Naive B cell (primary cell): ENCODE results near the gene GAB2. TPM values are rescaled to one million over a fixed set of nuclear protein-coding genes. Genes with fewer than 3 reads are reported as not detected.

Experiments used
- ATAC-seq, 2 donors: fragments of 150-1000 bp; cut with Tn5 transposase; 2 replicates each; pipeline ENCODE4 v1.10.0; 2021; ENCODE audit warnings: low read depth in 2 of 2, mild to moderate bottlenecking in 2 of 2, moderate library complexity in 2 of 2
- DNase-seq: peaks from one replicate; pipeline ENCODE4 v3.0.0; 2022
- H3K27ac Mint-ChIP-seq, 6 donors: one replicate each; pipeline ENCODE4 v1.8.0; 2020 to 2022; ENCODE audit warnings: mild to moderate bottlenecking in 6 of 6, mixed read lengths in 6 of 6, moderate library complexity in 5 of 6, inconsistent platforms in 2 of 6
- H3K27me3 Mint-ChIP-seq, 3 donors: one replicate each; pipeline ENCODE4 v1.8.0; 2021 to 2022; ENCODE audit warnings: mixed read lengths in 3 of 3, mild to moderate bottlenecking in 1 of 3
- H3K36me3 Mint-ChIP-seq, 2 donors: one replicate each; pipeline ENCODE4 v1.8.0; 2020 to 2022; ENCODE audit warnings: mixed read lengths in 2 of 2, inconsistent platforms in 1 of 2, mild to moderate bottlenecking in 1 of 2
- H3K4me1 Mint-ChIP-seq, 3 donors: one replicate each; pipeline ENCODE4 v1.8.0; 2020 to 2022; ENCODE audit warnings: mixed read lengths in 3 of 3, inconsistent platforms in 1 of 3, mild to moderate bottlenecking in 1 of 3, moderate library complexity in 1 of 3
- H3K4me3 Mint-ChIP-seq, 8 donors: one replicate each; pipeline ENCODE4 v1.8.0; 2020 to 2022; ENCODE audit warnings: mild to moderate bottlenecking in 8 of 8, mixed read lengths in 8 of 8, moderate library complexity in 8 of 8, inconsistent platforms in 2 of 8
- H3K9me3 Mint-ChIP-seq, 7 donors: one replicate each; pipeline ENCODE4 v1.8.0; 2020 to 2022; ENCODE audit warnings: mixed read lengths in 7 of 7, mild to moderate bottlenecking in 5 of 7, inconsistent platforms in 2 of 7, moderate library complexity in 1 of 7
- polyA plus RNA-seq, 6 donors: library from polyadenylated mRNA; unstranded; fragments of 300-500 nt; fragmentation: Illumina TruSeq; gene quantifications; one replicate each; pipeline ENCODE4 v1.2.3, GENCODE V29; 2021; ENCODE audit warnings: low read depth in 6 of 6

The GAB2 gene
- polyA plus RNA-seq, 6 donors from 2014 or later, result 0.71 to 4.2 (median 2.2) TPM

DNA sequence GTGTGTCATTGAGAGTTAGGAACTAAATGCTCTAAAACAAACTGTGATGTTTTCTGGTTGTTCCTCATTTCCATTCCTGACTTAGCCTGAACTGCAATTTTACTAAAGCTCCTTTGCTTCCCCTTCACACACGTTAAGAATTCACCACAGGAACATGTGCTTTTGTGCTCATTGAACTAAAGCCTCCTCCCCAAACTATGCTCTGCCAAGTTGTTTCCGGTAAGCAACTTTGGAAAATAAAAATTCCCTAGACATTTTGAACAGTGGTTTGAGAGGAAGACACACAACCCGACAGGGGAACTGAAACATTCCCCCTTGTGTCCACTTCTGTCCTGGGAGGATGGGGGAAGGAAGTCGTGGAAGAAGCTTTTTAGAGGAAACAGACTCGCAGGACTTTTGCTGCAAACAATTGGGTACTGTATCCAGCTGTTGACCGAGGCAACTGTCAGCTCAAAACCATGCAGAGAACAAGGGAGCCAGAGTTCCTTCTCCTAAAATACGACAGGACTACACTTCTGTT is 66.9 kb downstream of the GAB2 start:
- Mint-ChIP-seq H3K27ac (peak overlapping the region; percentile 70 to 95 (median 94)), H3K9me3 (no peaks in the 10 kb centered on the region), H3K4me3 (peak overlapping the region; percentile 76 to 94 (median 89)), H3K27me3 (no peaks in the 10 kb centered on the region), H3K36me3 (no peaks in the 10 kb centered on the region), H3K4me1 (peaks cover 36 to 51% (median 41%) of the 10 kb centered on the region in 3 donors)
- peak; percentile 34 for DNase-seq
- peak; percentile 75 to 80 for ATAC-seq

DNA sequence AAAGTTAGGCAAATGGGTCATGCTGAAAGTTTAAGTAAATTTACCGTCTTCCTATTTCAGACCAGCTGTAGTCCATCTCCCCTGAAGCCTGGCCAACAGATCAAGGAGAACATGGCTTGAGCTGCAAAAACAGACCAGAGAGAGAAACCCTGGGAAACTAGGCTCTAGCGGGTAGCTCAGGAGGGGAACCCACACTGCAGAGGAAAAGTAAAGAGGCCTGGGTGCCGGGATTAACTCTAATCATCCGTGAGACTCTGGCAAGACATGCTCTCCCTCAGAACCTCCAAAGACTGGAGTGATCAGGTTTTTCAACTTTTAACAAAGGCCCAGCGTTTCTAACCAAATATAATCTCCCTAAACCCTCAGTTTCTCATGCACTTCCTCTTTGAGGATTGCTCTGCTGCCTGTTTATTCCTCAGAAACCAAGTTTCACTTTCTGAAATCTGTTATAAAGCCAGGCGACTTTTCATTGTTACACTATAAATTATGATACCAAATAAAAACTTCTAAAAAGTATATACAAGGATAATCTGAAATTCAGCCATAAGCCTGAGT is 67.5 kb downstream of the GAB2 start:
- H3K9me3 Mint-ChIP-seq, result no peaks in the 10 kb centered on the region
- H3K27me3 Mint-ChIP-seq, result no peaks in the 10 kb centered on the region
- DNase-seq (peak; percentile 22), ATAC-seq (peak; percentile 38 to 44)
- H3K27ac Mint-ChIP-seq, result peak overlapping the region; percentile 70 to 95 (median 94)
- H3K4me3 Mint-ChIP-seq, result peak overlapping the region; percentile 76 to 94 (median 89)
- no peaks in the 10 kb centered on the region for H3K36me3 Mint-ChIP-seq
- peaks cover 36 to 48% (median 41%) of the 10 kb centered on the region in 3 donors for H3K4me1 Mint-ChIP-seq

DNA sequence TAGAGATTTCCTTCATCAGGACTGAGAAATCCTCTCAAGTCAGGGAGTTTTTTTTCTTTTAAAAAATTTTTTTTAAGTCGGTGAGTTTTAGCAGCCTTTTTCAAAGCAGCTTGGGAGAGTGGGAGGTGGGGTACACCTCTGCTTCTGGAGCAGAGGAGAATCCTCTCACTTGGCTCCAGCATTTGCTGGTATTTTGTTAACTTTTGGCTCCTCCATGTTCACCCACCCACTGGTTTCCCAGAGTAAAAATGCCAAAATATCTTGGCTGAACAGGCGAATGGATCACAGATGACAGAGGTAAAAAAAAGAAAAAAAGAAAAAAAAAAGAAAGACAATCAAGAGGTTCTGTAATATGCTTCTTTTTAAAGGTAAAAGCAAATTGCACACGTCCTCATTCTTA is 68.0 kb downstream of the GAB2 start:
- ATAC-seq (no peak), DNase-seq (no peak)
- H3K9me3 Mint-ChIP-seq, result no peaks in the 10 kb centered on the region
- H3K27me3 Mint-ChIP-seq, result no peaks in the 10 kb centered on the region
- peak overlapping the region in 7 of 8 donors; percentile 76 to 94 (median 87) for H3K4me3 Mint-ChIP-seq
- H3K36me3 Mint-ChIP-seq, result no peaks in the 10 kb centered on the region
- H3K27ac Mint-ChIP-seq, result peak overlapping the region; percentile 70 to 95 (median 94)
- H3K4me1 Mint-ChIP-seq, result peaks cover 36 to 43% (median 41%) of the 10 kb centered on the region in 3 donors

DNA sequence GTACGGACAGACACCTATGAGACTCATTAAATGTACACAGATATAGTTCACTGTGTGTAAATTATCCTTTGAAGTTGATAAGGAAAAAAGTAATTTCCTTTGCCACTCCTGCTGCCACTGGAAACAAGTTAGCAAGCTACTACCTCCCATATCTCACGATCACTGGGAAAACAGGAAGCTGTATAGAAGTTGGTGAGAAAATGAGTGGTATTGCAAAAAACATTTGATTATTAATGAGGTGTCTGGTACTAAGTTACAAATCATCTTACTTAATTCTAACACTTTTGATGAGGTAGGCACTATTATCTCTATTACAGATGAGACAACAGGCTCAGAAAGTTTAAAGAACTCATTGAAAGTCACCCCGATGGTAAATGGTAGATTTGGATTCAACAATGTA is 68.5 kb downstream of the GAB2 start:
- Mint-ChIP-seq H3K27me3 (no peaks in the 10 kb centered on the region), H3K36me3 (peaks cover 0 to 3% of the 10 kb centered on the region in 2 donors), H3K9me3 (no peaks in the 10 kb centered on the region), H3K4me1 (peaks cover 36 to 41% (median 38%) of the 10 kb centered on the region in 3 donors), H3K4me3 (peak overlapping the region in 6 of 8 donors; percentile 6 to 87 (median 40)), H3K27ac (peak overlapping the region in 3 of 6 donors; percentile 42 to 84 (median 49))
- DNase-seq, result no peak
- no peak for ATAC-seq

DNA sequence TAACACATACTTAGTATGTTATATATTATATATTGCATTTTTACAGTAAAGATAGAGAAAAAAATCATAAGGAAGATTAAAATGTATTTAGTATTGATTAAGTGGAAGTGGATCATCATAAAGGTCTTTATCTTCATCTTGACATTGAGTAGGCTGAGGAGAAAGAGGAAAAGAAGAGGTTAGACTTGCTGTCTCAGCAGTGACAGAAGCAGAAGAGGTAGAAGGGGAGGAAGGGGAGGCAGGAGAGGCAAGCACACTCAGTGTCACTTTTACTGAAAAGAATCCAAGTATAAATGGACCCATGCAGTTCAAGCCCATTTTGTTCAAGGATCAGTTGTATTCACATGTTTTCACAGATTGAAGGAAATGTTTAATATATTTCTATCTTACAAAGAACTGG is 69.7 kb downstream of the GAB2 start:
- Mint-ChIP-seq H3K9me3 (no peaks in the 10 kb centered on the region), H3K27me3 (no peaks in the 10 kb centered on the region), H3K4me3 (peak overlapping the region in 3 of 8 donors; percentile 9 to 49 (median 42)), H3K4me1 (peaks cover 36 to 42% (median 42%) of the 10 kb centered on the region in 3 donors), H3K36me3 (peaks cover 0 to 8% of the 10 kb centered on the region in 2 donors), H3K27ac (peak overlapping the region in 2 of 6 donors; percentile 69 to 71)
- DNase-seq (no peak), ATAC-seq (no peak)

DNA sequence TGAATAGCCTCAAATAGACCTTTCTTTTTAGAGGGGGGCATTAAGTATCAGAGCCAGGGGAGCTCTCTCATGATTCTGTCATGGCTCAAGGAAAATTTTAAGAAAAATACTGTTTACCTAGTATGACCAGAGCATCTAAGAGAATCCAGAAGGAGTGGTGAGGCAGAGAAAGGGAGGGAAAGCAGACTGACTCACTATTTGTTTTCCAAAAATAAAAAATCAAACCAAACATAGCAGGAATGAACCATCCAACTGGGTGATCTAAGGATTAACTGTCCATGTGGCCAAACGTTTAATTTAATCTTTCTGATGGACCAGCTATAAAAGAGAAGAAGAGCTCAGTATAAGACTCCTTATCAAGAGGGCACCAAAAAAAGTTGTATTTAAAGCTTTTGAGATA is 70.8 kb downstream of the GAB2 start:
- Mint-ChIP-seq H3K9me3 (no peaks in the 10 kb centered on the region), H3K4me3 (no peak overlapping the region), H3K27me3 (no peaks in the 10 kb centered on the region), H3K27ac (no peak overlapping the region), H3K36me3 (peaks cover 0 to 8% of the 10 kb centered on the region in 2 donors), H3K4me1 (peaks cover 32 to 39% (median 34%) of the 10 kb centered on the region in 3 donors)
- ATAC-seq (no peak), DNase-seq (no peak)

DNA sequence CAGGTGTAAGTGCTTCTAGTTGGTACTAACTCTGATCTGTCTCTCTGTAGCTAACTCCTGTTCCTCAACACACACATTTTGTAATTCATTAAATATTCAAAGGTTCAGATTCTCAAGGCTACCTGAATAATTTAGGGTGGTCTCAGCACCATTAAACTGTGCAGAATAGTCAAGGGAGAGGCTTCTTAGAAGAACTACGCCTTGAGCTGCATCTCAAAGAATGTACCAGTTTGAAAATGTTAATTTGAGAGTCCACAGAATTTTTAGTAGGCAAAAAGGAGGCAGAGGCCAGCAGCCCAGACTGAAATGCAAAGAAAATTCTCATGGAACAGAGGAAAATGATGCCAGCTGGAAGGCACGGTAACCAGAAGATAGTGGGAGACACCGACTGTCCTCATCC is 72.2 kb downstream of the GAB2 start:
- DNase-seq (no peak), ATAC-seq (no peak)
- H3K27me3 Mint-ChIP-seq, result no peaks in the 10 kb centered on the region
- H3K9me3 Mint-ChIP-seq, result no peaks in the 10 kb centered on the region
- peaks cover 0 to 8% of the 10 kb centered on the region in 2 donors for H3K36me3 Mint-ChIP-seq
- no peak overlapping the region for H3K27ac Mint-ChIP-seq
- peaks cover 19 to 32% (median 28%) of the 10 kb centered on the region in 3 donors for H3K4me1 Mint-ChIP-seq
- H3K4me3 Mint-ChIP-seq, result no peak overlapping the region

DNA sequence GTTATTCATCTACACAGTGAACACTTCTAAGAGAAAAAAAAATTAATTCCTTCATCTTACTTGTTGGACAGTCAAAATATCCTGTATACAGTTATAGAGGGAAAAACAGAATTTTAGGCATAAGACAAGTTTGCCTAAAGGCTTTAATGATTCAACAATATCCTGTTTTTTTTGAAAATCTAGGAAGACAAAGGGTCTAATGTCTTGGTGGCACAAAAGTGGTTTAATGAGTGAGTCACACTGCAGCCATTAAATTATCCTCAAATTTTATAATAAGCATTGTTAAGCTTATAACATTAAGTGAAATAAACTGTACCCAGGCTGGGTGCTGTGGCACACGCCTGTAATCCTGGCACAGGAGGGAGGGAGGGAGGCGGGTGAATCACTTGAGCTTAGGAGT is 72.9 kb downstream of the GAB2 start:
- no peak for DNase-seq
- no peaks in the 10 kb centered on the region for H3K9me3 Mint-ChIP-seq
- H3K4me1 Mint-ChIP-seq, result peaks cover 11 to 33% (median 21%) of the 10 kb centered on the region in 3 donors
- H3K27ac Mint-ChIP-seq, result no peak overlapping the region
- ATAC-seq, result no peak
- no peak overlapping the region for H3K4me3 Mint-ChIP-seq
- H3K27me3 Mint-ChIP-seq, result no peaks in the 10 kb centered on the region
- H3K36me3 Mint-ChIP-seq, result peaks cover 0 to 8% of the 10 kb centered on the region in 2 donors

DNA sequence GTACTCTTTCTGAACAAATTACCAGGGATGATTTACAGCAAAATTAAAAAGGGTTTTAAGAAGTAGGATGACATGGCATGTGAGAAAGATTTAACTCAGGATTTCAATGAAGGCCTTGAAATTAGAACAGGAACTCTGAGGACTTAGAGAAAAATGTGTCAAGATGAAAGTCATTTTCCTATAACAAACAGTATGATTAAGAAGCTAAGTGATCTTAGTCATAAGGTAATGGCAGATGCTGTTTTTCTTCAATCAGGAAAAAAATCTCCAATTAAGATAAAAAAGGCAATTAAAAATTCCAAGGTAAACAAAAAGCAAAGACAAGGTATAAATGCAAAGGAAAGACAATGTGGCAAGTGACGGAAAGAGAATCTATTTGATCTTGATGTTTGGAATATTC is 73.5 kb downstream of the GAB2 start:
- Mint-ChIP-seq H3K27ac (peak overlapping the region in 2 of 6 donors; percentile 59 to 71), H3K9me3 (no peaks in the 10 kb centered on the region), H3K4me3 (no peak overlapping the region), H3K36me3 (peaks cover 0 to 8% of the 10 kb centered on the region in 2 donors), H3K4me1 (peaks cover 7 to 38% (median 26%) of the 10 kb centered on the region in 3 donors), H3K27me3 (no peaks in the 10 kb centered on the region)
- DNase-seq, result no peak
- ATAC-seq, result no peak

DNA sequence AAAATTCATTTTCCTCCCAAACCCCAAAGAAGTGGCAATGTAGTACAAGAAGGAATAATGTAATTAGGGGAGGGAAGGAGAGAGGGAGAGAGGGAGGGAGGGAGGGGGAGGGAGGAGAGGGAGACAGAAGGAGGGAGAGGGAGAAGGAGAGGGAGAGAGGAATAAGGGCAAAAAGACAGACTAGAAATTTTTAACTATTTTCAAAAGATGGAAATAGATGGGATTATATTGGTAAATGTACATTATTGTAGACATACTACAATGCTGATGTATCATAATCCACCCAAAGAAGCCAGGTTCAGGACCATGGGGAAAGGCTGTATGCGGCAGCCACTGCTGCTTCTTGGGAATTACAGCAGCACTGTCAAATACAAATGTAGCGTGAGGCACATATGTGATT is 74.3 kb downstream of the GAB2 start:
- no peak for ATAC-seq
- Mint-ChIP-seq H3K27me3 (no peaks in the 10 kb centered on the region), H3K36me3 (peaks cover 0 to 8% of the 10 kb centered on the region in 2 donors), H3K27ac (no peak overlapping the region), H3K9me3 (no peaks in the 10 kb centered on the region), H3K4me1 (peaks cover 0 to 39% (median 23%) of the 10 kb centered on the region in 3 donors), H3K4me3 (no peak overlapping the region)
- no peak for DNase-seq

DNA sequence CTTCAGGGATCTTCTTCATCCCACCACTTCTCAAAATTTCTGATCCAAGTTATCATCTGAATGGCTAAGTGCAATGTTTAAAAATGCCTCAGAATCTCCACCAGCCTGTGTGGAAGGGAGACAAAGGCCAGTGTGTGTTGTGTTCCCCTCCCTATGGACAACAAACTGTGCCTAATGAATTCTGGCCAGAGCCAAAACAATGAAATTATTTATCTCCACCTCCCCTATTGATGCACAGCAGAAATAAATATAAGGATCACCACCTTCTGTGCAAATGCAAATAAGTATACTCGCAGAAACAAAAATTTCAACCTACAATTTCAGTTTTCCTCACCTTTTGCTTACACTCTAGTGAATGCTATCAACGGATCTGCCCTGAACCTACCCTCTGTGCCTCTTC is 75.8 kb downstream of the GAB2 start:
- H3K4me1 Mint-ChIP-seq, result peaks cover 8 to 41% (median 22%) of the 10 kb centered on the region in 3 donors
- H3K27ac Mint-ChIP-seq, result no peak overlapping the region
- ATAC-seq (no peak), DNase-seq (no peak)
- H3K4me3 Mint-ChIP-seq, result no peak overlapping the region
- H3K27me3 Mint-ChIP-seq, result no peaks in the 10 kb centered on the region
- H3K9me3 Mint-ChIP-seq, result no peaks in the 10 kb centered on the region
- H3K36me3 Mint-ChIP-seq, result peaks cover 0 to 8% of the 10 kb centered on the region in 2 donors

DNA sequence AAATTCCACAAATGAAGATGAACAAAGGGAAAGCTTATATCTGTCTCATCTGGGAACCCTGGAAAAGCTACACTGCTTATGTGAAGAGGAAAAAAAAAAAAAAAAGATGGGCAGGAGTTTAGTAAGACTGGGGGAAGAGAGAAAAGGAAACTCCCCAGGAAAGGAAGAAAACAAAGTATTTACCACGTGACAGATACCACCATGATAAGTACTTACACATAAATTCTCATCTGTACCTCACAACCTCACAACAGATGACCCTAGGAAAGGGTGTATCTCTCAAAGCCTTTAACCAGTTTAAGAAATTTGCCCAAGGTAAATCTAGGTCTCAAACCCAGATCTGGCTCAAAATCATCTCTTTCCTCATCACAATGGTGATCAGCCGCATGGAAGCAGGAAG is 77.1 kb downstream of the GAB2 start:
- Mint-ChIP-seq H3K36me3 (peaks cover 0 to 8% of the 10 kb centered on the region in 2 donors), H3K27me3 (no peaks in the 10 kb centered on the region), H3K4me1 (peaks cover 8 to 41% (median 15%) of the 10 kb centered on the region in 3 donors), H3K27ac (peak overlapping the region in 1 of 6 donors; percentile 21), H3K9me3 (peaks cover 0 to 1% (median 0%) of the 10 kb centered on the region in 7 donors), H3K4me3 (no peak overlapping the region)
- ATAC-seq, result no peak
- no peak for DNase-seq

DNA sequence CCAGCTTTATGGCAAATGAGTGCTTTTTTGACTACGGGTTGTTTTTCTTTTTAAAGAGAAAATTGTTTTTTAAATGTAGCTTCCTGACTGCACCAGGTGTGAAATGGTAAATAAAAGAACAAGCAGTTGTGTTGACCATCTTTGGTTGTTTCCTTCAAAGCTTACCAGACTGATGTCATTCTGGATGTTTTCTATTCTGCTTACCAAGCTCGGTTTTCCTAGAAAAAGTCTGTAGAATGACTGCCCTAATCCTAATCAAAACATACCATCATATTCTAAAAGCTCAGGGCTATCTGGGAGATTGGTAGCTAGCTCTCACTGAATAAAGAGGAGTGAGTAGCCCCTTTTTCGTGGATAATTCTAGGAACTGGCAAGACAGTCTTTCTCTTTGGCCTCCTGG is 77.7 kb downstream of the GAB2 start:
- peaks cover 0 to 8% of the 10 kb centered on the region in 2 donors for H3K36me3 Mint-ChIP-seq

DNA sequence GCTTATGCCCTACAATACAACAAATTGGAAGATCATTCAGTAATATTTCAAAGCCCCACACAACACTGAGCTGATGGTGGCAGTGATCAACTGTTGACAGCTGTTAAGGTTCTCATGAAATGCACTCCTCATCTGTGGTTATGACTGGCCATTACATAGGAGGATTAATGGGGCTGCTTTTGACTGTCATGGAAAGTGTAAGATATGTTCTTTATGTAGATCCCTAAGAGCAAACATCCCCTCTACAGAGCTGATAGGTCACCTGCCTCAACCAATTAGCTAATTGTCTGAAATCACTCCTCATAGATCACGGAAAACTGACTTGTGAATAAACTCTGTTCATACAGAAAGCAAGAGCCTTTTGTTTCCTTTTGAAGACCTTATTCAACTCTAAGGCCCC is 78.1 kb downstream of the GAB2 start:
- H3K27me3 Mint-ChIP-seq, result no peaks in the 10 kb centered on the region
- peaks cover 8 to 42% (median 15%) of the 10 kb centered on the region in 3 donors for H3K4me1 Mint-ChIP-seq
- DNase-seq, result no peak
- peaks cover 0 to 8% of the 10 kb centered on the region in 2 donors for H3K36me3 Mint-ChIP-seq
- H3K4me3 Mint-ChIP-seq, result no peak overlapping the region
- H3K9me3 Mint-ChIP-seq, result peaks cover 0 to 4% (median 0%) of the 10 kb centered on the region in 7 donors
- H3K27ac Mint-ChIP-seq, result peak overlapping the region in 2 of 6 donors; percentile 28 to 48
- no peak for ATAC-seq

More for the DNA sequence above, 77.7 kb downstream of the GAB2 start:
- H3K27ac Mint-ChIP-seq, result peak overlapping the region in 2 of 6 donors; percentile 21 to 41
- ATAC-seq, result no peak
- H3K9me3 Mint-ChIP-seq, result peaks cover 0 to 4% (median 0%) of the 10 kb centered on the region in 7 donors
- H3K4me1 Mint-ChIP-seq, result peaks cover 8 to 41% (median 15%) of the 10 kb centered on the region in 3 donors
- DNase-seq, result no peak
- H3K27me3 Mint-ChIP-seq, result no peaks in the 10 kb centered on the region
- no peak overlapping the region for H3K4me3 Mint-ChIP-seq
